ENCODE results near the gene STAMBPL1. TPM values are rescaled to one million over a fixed set of nuclear protein-coding genes. Genes with fewer than 3 reads are reported as not detected.

STAMBPL1 gene
- total RNA-seq, 1 experiment from 2014 or later: 25.2 TPM

GRCh38 chr10:88918191-88918905, 38.3 kb downstream of the STAMBPL1 start:
- intact Hi-C loops (cut with micrococcal nuclease; ENCODE audit: unreplicated experiment): no loop called here
- CTCF ChIA-PET: no interaction called here
- no peak for ATAC-seq

GRCh38 chr10:88919041-88919440, 39.0 kb downstream of the STAMBPL1 start:
- H3K27ac ChIP-seq (ENCODE audit: low read length): no peak overlapping the region

More at GRCh38 chr10:88918191-88918905, 38.3 kb downstream of the STAMBPL1 start:
- no peak overlapping the region for H3K27ac ChIP-seq (ENCODE audit: low read length)
- BruUV-seq (replicated peaks): no TSS peak
- 0 out of 2 replicates have a peak, but pooled peaks cover 4% of the 10 kb centered on the region for H3K36me3 ChIP-seq (ENCODE audit: control insufficient read depth, insufficient read depth, low read length)
- DNase-seq (ENCODE audit: low read depth, low spot score): no peak
- no peaks in the 10 kb centered on the region for H3K27me3 ChIP-seq (ENCODE audit: control insufficient read depth, insufficient read depth, low read length)
- H3K4me3 ChIP-seq (ENCODE audit: low read depth in 2 of 2, low read length in 2 of 2): no peak overlapping the region
- in situ Hi-C loops (cut with HindIII; ENCODE audit: low pct_unique_long_range_greater_than_20kb, low sequenced_read_pairs): no loop called here
- POLR2A ChIA-PET: no interaction called here
- H3K4me1 ChIP-seq (ENCODE audit: control insufficient read depth, insufficient read depth, low read length): no peaks in the 10 kb centered on the region
- no peaks in the 10 kb centered on the region for H3K9me3 ChIP-seq (ENCODE audit: control insufficient read depth, insufficient read depth, low read depth, low read length)
- no peak for TF ChIP-seq POLR2AphosphoS5 (IDR thresholded peaks at IDR 0.05; ENCODE audit: low read depth, low read length)
- no peak for TF ChIP-seq CTCF (IDR thresholded peaks at IDR 0.05)
- TF ChIP-seq TCF7L2 (IDR thresholded peaks at IDR 0.05; ENCODE audit: low read depth, low read length): no peak
- no peak for TF ChIP-seq REST (IDR thresholded peaks at IDR 0.05; ENCODE audit: insufficient read depth in 1 of 2, low read depth in 2 of 2, low read length in 1 of 2)
- TF ChIP-seq SIN3A (IDR thresholded peaks at IDR 0.05; ENCODE audit: borderline replicate concordance, insufficient read depth, low read depth, low read length): no peak

More at GRCh38 chr10:88919041-88919440, 39.0 kb downstream of the STAMBPL1 start:
- no peak for ATAC-seq
- H3K36me3 ChIP-seq (ENCODE audit: control insufficient read depth, insufficient read depth, low read length): 0 out of 2 replicates have a peak, but pooled peaks cover 2% of the 10 kb centered on the region
- TF ChIP-seq TCF7L2 (IDR thresholded peaks at IDR 0.05; ENCODE audit: low read depth, low read length) (no peak), SIN3A (IDR thresholded peaks at IDR 0.05; ENCODE audit: borderline replicate concordance, insufficient read depth, low read depth, low read length) (no peak), POLR2AphosphoS5 (IDR thresholded peaks at IDR 0.05; ENCODE audit: low read depth, low read length) (no peak), REST (IDR thresholded peaks at IDR 0.05; ENCODE audit: insufficient read depth in 1 of 2, low read depth in 2 of 2, low read length in 1 of 2) (no peak), CTCF (IDR thresholded peaks at IDR 0.05) (no peak)
- no peaks in the 10 kb centered on the region for H3K27me3 ChIP-seq (ENCODE audit: control insufficient read depth, insufficient read depth, low read length)
- POLR2A ChIA-PET: no interaction called here
- no peaks in the 10 kb centered on the region for H3K9me3 ChIP-seq (ENCODE audit: control insufficient read depth, insufficient read depth, low read depth, low read length)
- CTCF ChIA-PET: no interaction called here
- no peak overlapping the region for H3K4me3 ChIP-seq (ENCODE audit: low read depth in 2 of 2, low read length in 2 of 2)
- no peaks in the 10 kb centered on the region for H3K4me1 ChIP-seq (ENCODE audit: control insufficient read depth, insufficient read depth, low read length)
- in situ Hi-C loops (cut with HindIII; ENCODE audit: low pct_unique_long_range_greater_than_20kb, low sequenced_read_pairs) (no loop called here), intact Hi-C loops (cut with micrococcal nuclease; ENCODE audit: unreplicated experiment) (no loop called here)
- no peak for DNase-seq (ENCODE audit: low read depth, low spot score)
- BruUV-seq (replicated peaks): no TSS peak
